Measurements from ENCODE around the gene MBOAT7. TPM values are rescaled to one million over a fixed set of nuclear protein-coding genes. Genes with fewer than 3 reads are reported as not detected.

Gene MBOAT7
- total RNA-seq (2021) = 100 and 103 TPM in 2 replicates
- long read RNA-seq, transcript MBOAT7-201 (8 exons, 2,529 nt) = major isoform, 38 of 120 reads
- long read RNA-seq, transcript MBOAT7-212 (2 exons, 3,039 nt) = minor isoform, 16 of 120 reads
- long read RNA-seq, partial matches to known transcripts = 50 of 120 reads
- long read RNA-seq, other reads (novel, unspliced or antisense) = 15 of 120 reads

GRCh38 chr19:54189145-54189734 is at the start of gene MBOAT7:
TSS of gene MBOAT7 (minus strand) at chr19:54189580. CDS start at chr19:54188508, 1,072 bp downstream.
- no peaks in the 10 kb centered on the region for H3K9me3 ChIP-seq (ENCODE audit: control insufficient read depth, low read depth, low read length)
- no peak within 1 kb of the TSS for H3T11ph ChIP-seq (ENCODE audit: low read length)
- peaks cover 23 to 48% (median 48%) of the 10 kb centered on the region in 3 experiments for H3K36me3 Mint-ChIP-seq (ENCODE audit: insufficient read depth in 1 of 3, low read depth in 3 of 3)
- peaks cover 13 to 29% of the 10 kb centered on the region in 2 experiments for H3K4me1 Mint-ChIP-seq
- no peak within 1 kb of the TSS for H2BK15ac ChIP-seq (ENCODE audit: low read depth, low read length)
- H3K27ac Mint-ChIP-seq = peak within 1 kb of the TSS; percentile 100
- H3K23ac ChIP-seq (ENCODE audit: insufficient read length, low read depth, low read length) = no peak within 1 kb of the TSS
- no peaks in the 10 kb centered on the region for H3K27me3 Mint-ChIP-seq (ENCODE audit: low read depth)
- H3K4me3 Mint-ChIP-seq = peak within 1 kb of the TSS; percentile 87 to 93
- H3K18ac ChIP-seq (ENCODE audit: insufficient read length, low read depth, low read length) = peak within 1 kb of the TSS; percentile 94
- no peak within 1 kb of the TSS; the same call in 1 of the 2 replicates for H3K4ac ChIP-seq (ENCODE audit: low read depth, low read length)
- no peaks in the 10 kb centered on the region for H3K79me1 ChIP-seq (ENCODE audit: insufficient read depth, low read depth, low read length, poor library complexity, severe bottlenecking)
- peaks cover 11% of the 10 kb centered on the region for H3K23me2 ChIP-seq (ENCODE audit: insufficient read length, low read depth, low read length, poor library complexity, severe bottlenecking)
- DNase-seq = no peak
- peak within 1 kb of the TSS; percentile 36 for H4K5ac ChIP-seq (ENCODE audit: insufficient read length, low read depth, low read length)
- peak within 1 kb of the TSS; percentile 6 for H2BK12ac ChIP-seq (ENCODE audit: insufficient read length, low read depth, low read length)
- H2AFZ ChIP-seq (ENCODE audit: low read length) = no peak within 1 kb of the TSS
- no peak within 1 kb of the TSS for H4K91ac ChIP-seq (ENCODE audit: insufficient read length, low read depth, low read length)
- no peaks in the 10 kb centered on the region for H3K27me3 ChIP-seq (ENCODE audit: insufficient read depth, low read length)
- peaks cover 3% of the 10 kb centered on the region for H4K20me1 ChIP-seq (ENCODE audit: control insufficient read depth, insufficient read depth, insufficient read length)
- H3K56ac ChIP-seq (ENCODE audit: insufficient read length, low read depth, low read length) = no peak within 1 kb of the TSS
- H2BK5ac ChIP-seq (ENCODE audit: insufficient read length, low read length) = peak within 1 kb of the TSS; percentile 42
- WGBS (ENCODE audit: extremely low coverage, insufficient read length, low lambda C conversion rate) = no CpG with 5 or more reads among the region's 64 CpGs
- H2BK120ac ChIP-seq (ENCODE audit: low read depth, low read length, poor library complexity, severe bottlenecking) = no peak within 1 kb of the TSS
- peak within 1 kb of the TSS; percentile 80 for H3K27ac ChIP-seq (ENCODE audit: insufficient read length, low read depth, low read length)
- peaks cover 3% of the 10 kb centered on the region; the same call in 1 of the 2 replicates for H3K4me1 ChIP-seq (ENCODE audit: insufficient read depth, low read length)
- peak within 1 kb of the TSS; percentile 82 for H3K9ac ChIP-seq (ENCODE audit: extremely low read depth, insufficient read length, low read length)
- H4K8ac ChIP-seq (replicated peaks; ENCODE audit: insufficient read length, low read depth, low read length) = no peak within 1 kb of the TSS
- no peaks in the 10 kb centered on the region for H3K79me2 ChIP-seq (ENCODE audit: insufficient read depth, low read length)
- TF ChIP-seq, protein P1, sequence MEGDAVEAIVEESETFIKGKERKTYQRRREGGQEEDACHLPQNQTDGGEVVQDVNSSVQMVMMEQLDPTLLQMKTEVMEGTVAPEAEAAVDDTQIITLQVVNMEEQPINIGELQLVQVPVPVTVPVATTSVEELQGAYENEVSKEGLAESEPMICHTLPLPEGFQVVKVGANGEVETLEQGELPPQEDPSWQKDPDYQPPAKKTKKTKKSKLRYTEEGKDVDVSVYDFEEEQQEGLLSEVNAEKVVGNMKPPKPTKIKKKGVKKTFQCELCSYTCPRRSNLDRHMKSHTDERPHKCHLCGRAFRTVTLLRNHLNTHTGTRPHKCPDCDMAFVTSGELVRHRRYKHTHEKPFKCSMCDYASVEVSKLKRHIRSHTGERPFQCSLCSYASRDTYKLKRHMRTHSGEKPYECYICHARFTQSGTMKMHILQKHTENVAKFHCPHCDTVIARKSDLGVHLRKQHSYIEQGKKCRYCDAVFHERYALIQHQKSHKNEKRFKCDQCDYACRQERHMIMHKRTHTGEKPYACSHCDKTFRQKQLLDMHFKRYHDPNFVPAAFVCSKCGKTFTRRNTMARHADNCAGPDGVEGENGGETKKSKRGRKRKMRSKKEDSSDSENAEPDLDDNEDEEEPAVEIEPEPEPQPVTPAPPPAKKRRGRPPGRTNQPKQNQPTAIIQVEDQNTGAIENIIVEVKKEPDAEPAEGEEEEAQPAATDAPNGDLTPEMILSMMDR (conservative IDR thresholded peaks at IDR 0.05) = peak; percentile 30; the same call in 1 of the 3 replicates
- no peak within 1 kb of the TSS for H2AK5ac ChIP-seq (ENCODE audit: insufficient read length, low read length)
- peak within 1 kb of the TSS; percentile 70 for H3K4me2 ChIP-seq (ENCODE audit: insufficient read depth, insufficient read length, low read length)
- H3K14ac ChIP-seq (ENCODE audit: insufficient read depth, low read length) = peak within 1 kb of the TSS; percentile 94
- H2BK20ac ChIP-seq (ENCODE audit: low read depth, low read length, poor library complexity, severe bottlenecking) = no peak within 1 kb of the TSS
- no peaks in the 10 kb centered on the region for H3K9me3 Mint-ChIP-seq

All from H9 (cell line).